Fibroblast of upper back skin (primary cell): Measurements from ENCODE around the gene GPBAR1.
"Not testable (repeated sequence)": the region's sequence is repeated elsewhere in the genome, so short reads cannot be mapped to it uniquely, and the experiment has no call there.

Experiments
- DNase-seq: peaks from one replicate; pipeline ENCODE4 v3.0.0-alpha.2; 2013

The GPBAR1 gene

GRCh38 chr2:218289639-218290315 is 29.0 kb downstream of the GPBAR1 start:
- DNase-seq = peak; percentile 18

DNA sequence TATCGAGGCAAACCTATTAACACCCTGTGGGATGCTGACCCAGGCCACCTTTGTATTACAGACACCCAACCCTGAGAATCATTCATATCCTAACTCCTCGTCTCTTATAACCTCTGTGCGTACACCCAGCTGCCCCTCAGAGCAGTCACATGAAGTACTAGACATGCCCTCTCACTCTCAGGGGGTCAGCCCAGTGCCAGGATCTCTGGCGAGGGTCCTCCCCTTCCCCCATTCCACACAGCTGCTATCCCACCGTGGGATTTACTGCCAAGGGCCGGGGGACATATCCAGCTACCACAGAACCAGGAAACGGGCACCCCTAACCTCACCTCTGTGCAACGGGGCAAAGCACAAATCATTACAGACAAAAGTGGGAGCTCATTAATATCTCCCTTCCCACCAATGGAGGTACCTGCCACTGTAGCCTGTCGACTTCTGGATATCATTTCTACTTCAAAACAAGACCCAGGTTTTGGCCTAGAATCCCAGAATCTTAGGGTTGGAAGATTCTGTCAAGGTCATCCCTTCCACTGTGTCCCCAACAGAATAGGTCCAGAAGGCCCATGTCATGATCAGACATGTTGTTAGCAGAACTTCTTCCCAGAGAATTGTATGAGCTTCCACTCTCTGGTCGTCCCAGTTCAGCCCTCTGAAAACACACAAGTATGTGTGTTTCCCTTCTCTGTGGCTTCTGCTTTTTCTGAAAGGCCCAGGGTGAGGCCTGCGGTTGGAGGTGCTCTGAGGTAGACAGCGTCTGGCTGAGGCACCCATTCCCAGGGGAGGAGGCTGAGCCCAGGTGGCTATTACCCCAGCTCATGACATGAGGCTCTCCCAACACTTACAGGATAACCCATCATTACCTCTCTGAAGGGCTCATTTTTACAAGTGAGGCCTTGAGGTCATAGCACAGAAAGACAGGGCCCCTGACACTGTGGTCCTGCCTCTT is 29.8 kb downstream of the GPBAR1 start:
- DNase-seq = no peak

DNA sequence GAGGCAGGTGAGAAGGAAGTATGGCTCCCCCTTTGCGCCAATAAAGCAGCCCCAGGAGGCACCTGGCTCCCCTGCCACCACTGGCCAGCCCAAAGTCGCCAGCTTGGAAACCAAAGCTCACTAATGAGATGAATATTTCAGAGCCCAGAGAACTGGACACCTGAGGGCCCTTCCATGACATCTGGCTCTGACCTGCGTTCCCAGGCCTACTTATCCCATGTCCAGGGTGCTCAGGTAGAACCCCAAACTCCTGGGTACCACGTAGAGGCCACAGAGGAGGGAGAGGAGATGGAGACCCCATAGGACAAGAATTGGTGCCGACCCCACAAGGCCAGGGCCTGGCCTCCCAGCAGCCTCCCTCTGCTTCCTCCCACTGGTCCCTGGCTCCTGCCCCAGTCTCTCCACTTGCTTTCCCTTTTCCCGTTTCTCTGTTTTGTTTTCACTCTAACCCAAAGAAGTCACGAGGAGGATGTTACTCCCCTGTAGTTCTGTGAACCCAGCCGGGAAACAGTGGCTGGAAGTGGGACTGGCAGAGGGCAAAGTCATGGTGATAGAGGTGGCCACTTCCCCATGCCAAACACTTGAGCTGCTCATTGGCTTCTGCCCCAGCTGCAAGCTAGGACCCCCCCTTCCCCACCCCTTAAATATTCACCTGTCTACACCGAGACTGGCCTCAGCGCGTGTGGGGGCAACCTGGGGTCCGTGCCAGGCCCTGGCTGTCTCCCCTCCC is 30.7 kb downstream of the GPBAR1 start:
- DNase-seq = no peak

DNA sequence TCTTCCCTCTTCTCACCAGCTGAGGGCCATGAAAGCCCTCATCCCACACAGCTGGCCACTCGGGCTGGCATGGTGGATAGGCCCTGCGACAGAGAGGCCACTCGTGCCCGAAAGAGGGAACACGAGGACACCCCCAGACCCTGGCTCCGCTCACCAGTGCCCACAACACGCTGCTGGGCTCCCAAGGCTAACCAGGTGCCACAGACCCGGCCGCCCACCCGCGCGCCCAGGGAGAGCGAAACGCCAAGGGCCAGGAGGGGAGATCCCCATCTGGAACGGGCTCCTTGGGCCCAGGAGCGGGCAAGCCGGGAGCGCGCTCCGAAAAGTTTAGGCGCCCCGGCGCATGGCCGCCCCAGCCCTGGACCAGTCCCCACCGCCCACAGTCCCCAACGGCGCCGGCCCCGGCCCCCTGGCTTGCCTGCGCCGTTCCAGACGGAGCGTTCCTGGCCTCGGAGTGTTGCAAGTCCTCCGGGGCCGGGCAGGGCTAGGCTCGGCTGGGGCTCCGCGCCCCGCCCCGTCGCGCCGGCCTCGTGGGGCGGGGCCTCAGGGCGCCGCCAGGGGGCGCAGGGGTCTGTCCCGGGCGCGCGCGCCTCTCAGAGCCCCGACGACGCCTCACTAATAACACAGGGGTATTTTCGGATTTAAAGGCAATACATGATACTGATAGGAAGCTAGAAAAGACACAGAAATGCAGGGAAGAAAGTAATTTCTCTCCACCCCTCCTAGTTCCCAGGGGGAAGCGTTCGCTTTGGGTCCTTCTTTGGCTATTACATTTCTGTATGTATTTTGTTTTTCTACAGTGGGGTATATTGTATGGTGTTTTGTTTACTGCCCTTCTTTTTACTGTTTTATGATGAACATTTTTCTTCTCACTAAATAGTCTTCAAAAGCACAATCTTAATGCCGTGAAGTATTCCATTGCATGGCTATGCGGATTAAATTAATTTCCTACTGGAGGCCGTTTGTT is 31.5 kb downstream of the GPBAR1 start, which contains the start of gene TMBIM1:
TSS of gene TMBIM1 (minus strand) at position 456 of the 967 bp plus-strand sequence. CDS start 10,362 bp downstream, outside the sequence.
- DNase-seq = peak; percentile 63

DNA sequence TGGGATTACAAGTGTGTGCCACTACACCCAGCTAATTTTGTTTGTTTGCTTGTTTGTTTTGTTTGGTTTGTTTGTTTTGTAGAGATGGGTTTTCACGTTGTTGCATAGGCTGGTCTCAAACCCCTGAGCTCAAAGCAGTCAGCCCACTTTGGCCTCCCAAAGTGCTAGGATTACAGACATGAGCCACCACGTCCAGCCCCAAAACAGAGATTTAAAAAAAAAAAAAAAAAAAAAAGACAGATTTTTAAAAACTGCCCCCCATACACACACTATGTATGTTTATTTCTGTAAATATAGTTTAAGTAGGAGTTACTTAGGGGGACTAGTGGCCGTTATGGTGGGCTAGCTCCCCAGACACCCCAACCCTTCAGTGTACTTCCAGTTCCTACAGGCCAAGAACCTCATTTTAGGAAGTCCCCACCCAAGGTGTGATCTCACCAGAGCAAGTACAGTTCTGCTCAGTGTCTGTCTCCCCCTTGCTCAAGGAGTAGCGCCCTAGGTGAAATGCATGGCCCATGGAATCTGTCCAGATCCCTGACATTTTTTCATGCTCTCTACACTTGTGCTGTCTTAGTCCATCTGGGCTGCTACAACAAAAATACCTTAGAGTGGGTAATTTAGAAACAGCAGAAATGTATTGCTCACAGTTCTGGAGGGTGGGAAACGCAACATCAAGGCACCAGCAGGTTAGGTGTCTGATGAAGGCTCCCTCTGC is 33.1 kb downstream of the GPBAR1 start:
- DNase-seq = no peak

DNA sequence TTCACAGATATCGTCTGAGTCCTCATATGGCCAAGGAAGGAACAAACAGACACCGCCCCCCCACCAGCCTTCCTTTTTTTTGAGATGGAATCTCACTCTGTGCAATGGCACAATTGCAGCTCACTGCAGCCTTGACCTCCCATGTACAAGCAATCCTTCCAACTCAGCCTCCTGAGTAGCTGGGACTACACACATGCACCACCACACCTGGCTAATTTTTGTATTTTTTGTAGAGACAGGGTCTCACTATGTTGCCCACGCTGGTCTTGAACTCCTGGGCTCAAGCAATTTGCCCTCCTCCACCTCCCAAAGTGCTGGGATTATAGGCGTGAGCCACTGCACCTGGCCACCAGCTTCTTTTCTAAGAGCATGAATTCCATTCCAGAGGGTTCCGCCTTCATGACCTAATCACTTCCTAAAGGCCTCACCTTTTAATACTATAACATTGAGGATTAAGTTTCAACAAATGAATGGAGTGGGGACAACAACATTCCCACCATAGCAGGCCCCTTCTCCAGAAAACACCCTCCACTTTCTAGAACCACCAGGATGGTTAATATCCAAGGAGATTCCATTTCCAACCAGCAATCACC is 33.7 kb downstream of the GPBAR1 start:
- DNase-seq = no peak

GRCh38 chr2:218295029-218295428 is 34.2 kb downstream of the GPBAR1 start:
- DNase-seq = no peak

DNA sequence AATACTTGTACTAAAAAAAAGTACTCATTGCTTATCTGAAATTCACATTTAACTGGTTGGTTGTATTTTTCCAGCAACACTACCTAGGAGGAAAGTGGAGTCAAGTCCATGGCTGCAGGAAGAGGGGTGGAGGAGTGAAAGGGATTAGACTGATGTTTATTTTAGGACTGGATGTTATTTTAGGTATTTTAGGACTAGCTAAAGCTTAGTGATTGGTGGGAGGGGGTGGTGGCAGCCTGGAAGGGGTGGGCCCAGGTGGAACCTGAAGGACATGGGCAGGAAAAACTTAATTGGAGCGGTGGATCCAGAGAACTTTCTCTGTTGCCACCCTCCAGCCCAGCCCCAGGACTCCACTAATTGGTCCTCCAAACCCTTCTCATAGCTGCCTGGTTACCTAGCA is 35.4 kb downstream of the GPBAR1 start:
- DNase-seq = no peak

- no peak for DNase-seq
These were observed 36.0 kb downstream of the GPBAR1 start for GRCh38 chr2:218296847-218297246.

- no peak for DNase-seq
These were observed 37.6 kb downstream of the GPBAR1 start for GRCh38 chr2:218298314-218298875.

DNA sequence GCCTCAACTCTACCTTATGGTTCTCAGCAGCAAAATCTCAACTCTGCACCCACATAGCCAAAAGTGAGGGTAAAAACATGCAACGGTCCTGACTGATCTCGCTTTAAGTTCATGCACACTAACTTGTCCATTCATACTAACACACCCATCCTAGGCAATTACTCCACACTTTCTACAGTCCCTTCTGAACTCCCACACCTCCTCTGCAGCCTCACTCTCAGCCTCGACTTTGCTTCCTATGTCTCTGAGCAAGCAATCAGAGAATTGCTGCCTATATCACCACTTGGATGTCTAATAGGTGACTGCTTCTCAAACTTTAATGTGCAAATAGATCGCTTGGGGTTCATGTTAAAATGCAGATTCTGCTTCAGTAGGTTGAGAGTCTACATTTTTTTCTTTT is 39.3 kb downstream of the GPBAR1 start:
- DNase-seq = no peak

DNA sequence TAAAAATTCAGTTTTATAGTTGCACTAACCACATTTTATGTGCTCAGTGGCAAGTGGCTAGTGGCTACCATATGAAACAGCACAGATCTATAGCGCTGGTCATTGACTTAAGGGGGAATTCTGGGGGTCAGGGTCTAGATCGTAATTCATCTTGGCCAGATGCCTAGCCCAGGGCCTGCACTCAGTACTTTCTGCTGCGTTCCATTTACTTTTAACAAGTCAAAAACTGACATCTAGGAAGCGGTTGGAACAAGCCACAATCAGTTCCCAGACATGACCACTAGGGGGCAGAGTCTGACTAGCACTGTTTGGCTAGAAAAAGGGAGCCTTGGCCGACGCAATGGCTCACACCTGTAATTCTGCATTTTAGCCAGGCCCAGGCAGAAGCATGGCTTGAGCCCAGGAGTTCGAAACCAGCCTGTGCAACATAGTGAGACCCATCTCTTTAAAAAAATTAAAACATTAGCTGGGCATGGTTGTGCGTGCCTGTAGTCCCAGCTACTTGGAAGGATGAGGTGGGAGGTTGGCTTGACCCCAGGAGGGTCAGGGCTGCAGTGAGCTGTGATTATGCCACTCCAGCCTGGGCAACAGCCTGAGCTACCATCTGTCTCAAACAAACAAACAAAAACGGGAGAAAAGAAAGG is 40.5 kb downstream of the GPBAR1 start:
- peak; percentile 78 for DNase-seq

DNA sequence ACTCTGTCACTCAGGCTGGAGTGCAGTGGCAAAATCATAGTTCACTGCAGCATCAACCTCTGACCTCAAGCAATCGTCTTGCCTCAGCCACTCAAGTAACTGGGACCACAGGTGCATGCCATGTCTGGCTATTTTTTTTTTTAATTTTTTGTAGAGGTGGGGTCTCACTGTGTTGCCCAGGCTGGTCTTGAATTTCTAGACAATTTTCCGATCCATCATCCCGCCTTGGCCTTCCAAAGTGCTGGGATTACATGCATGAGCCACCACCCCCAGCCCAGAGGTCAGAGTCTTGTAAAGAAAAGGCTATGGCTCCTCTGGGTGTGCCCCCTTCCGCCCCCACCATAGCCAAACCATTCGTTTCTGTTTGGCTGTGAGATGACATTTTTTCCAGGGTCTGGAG is 44.6 kb downstream of the GPBAR1 start:
- DNase-seq = no peak

GRCh38 chr2:218306184-218306920 is 45.5 kb downstream of the GPBAR1 start:
- DNase-seq = no peak

DNA sequence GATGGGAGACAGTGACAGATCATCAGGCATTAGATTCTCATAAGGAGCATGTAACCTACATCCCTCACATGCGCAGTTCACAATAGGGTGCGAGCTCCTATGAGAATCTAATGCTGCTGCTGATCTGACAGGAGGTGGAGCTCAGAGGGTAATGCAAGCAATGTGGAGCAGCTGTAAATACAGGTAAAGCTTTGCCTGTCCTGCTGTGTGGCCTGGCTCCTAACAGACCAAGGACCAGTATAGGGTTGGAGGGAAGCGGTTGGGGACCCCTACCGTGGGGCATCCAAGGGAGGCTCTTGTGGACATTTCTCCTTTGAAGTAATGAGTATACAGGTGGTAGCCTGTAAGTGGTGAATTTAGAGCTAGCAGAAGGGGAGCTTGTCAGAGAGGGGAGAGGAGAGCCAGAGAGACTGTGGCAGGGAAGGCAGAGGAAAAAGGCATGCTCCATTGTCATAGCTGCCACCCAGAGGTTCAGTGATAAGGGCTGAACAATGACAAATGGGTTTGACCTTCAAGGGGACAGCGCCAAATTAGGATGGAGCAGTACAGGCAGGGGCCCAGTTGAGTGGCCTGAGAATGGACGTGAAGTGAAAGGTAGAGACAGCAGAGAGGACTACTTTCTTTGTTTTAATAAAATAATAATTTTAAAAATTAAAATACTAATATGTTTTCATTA is 46.7 kb downstream of the GPBAR1 start:
- DNase-seq = no peak

- no peak for DNase-seq
These were observed 50.2 kb downstream of the GPBAR1 start for GRCh38 chr2:218310853-218311540.

- not testable (repeated sequence) for DNase-seq
These were observed 50.9 kb downstream of the GPBAR1 start for GRCh38 chr2:218311541-218312266.
